Measurements from ENCODE around the gene SNX25. TPM values are rescaled to one million over a fixed set of nuclear protein-coding genes. Genes with fewer than 3 reads are reported as not detected.

The SNX25 gene
- total RNA-seq, 1 donor from 2014 or later = 53.1 TPM

DNA sequence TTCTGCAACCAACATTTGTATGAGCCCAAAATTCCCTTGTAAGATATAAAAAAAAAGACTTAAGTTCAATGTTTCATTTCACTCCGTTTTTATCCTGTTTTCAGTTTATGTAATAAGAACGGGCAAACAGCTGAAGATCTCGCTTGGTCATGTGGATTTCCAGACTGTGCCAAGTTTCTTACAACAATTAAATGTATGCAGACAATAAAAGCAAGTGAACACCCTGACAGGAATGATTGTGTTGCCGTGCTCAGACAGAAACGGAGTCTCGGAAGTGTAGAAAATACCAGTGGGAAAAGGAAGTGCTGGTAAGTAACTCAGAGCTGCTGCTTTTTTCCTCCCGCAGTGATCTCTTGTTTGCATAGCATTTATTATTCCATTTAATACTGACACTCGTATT is 190.1 kb downstream of the SNX25 start:
- DNase-seq (no peak), ATAC-seq (ENCODE audit: low read depth) (no peak)
- POLR2A ChIA-PET = no interaction called here
- CTCF ChIA-PET = no interaction called here
- Mint-ChIP-seq H3K4me1 (peaks cover 42% of the 10 kb centered on the region), H3K9me3 (no peaks in the 10 kb centered on the region), H3K27me3 (no peaks in the 10 kb centered on the region), H3K27ac (peak overlapping the region; percentile 70), H3K36me3 (ENCODE audit: low read depth) (peaks cover 48% of the 10 kb centered on the region), H3K4me3 (no peak overlapping the region)
- intact Hi-C loops (cut with micrococcal nuclease) = loop anchor here (5.0 to 10.0 kb wide), 2 partner anchors 545 to 667 kb away; partner anchors contain the start of gene CENPU
- TF ChIP-seq, protein P1, sequence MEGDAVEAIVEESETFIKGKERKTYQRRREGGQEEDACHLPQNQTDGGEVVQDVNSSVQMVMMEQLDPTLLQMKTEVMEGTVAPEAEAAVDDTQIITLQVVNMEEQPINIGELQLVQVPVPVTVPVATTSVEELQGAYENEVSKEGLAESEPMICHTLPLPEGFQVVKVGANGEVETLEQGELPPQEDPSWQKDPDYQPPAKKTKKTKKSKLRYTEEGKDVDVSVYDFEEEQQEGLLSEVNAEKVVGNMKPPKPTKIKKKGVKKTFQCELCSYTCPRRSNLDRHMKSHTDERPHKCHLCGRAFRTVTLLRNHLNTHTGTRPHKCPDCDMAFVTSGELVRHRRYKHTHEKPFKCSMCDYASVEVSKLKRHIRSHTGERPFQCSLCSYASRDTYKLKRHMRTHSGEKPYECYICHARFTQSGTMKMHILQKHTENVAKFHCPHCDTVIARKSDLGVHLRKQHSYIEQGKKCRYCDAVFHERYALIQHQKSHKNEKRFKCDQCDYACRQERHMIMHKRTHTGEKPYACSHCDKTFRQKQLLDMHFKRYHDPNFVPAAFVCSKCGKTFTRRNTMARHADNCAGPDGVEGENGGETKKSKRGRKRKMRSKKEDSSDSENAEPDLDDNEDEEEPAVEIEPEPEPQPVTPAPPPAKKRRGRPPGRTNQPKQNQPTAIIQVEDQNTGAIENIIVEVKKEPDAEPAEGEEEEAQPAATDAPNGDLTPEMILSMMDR (IDR thresholded peaks at IDR 0.05) = no peak

DNA sequence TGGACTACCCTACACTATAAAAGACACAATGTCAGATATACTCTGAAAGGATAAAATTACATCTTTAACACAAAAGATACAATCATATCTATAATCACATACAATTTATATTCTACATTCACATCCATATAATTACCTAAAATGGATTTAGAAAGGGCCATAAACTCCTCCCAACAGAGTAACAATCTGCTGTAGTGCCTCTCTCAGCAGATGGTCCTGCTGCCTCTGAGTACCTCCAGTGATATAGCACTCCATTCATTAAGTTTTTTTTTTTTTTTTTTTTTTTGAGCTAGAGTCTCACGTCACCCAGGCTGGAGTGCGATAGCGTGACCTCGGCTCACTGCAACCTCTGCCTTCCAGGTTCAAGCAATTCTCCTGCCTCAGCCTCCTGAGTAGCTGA is 194.6 kb downstream of the SNX25 start:
- Mint-ChIP-seq H3K27ac (no peak overlapping the region), H3K9me3 (no peaks in the 10 kb centered on the region), H3K4me1 (peaks cover 18% of the 10 kb centered on the region), H3K27me3 (no peaks in the 10 kb centered on the region), H3K36me3 (ENCODE audit: low read depth) (peaks cover 61% of the 10 kb centered on the region), H3K4me3 (no peak overlapping the region)
- DNase-seq (no peak), ATAC-seq (ENCODE audit: low read depth) (no peak)
- intact Hi-C loops (cut with micrococcal nuclease) = loop anchor here (2.0 kb wide), 1 partner anchor 21 kb away; the partner anchor contains the start of gene UFSP2
- TF ChIP-seq, protein P1 (IDR thresholded peaks at IDR 0.05) = no peak
- ChIA-PET POLR2A (interaction anchor here (0.7 to 2.9 kb wide), 2 partner anchors 9 to 202 kb away, joined by 3 to 44 read pairs; partner anchors contain the start of genes ANKRD37 and LRP2BP), CTCF (no interaction called here)

DNA sequence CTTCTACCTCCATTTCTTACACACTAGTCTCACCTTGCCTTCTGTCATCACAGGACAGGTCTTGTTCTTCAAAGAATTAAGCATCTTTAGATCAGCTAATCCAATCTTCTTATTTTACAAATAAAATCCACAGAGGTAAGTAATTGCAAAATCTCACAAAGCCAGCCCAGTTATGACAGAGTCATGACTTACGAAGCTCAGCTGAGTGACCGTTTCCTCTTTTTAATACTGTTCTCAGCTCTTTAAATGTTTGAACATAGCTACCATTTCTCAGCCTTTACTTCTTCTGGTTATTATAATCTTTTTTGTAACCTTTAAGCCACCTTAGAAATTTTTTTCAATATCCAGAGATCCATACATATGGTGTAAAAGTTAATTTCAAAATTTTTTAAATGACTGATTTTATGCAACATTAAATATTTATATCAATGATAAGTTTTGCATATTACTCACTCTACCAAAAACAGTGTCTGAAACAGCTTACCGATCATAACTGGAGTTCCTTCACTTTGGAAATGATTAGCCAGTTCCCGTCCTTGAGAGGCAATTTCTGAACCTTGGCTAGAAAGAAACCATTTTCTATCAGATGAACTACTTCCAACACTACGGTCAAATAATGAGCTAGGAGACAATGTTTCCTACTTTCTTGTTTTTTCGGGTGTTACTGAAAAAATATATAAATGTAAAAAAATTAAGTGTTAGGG is 196.1 kb downstream of the SNX25 start:
- ATAC-seq (ENCODE audit: low read depth) = peak; percentile 87
- Mint-ChIP-seq H3K36me3 (ENCODE audit: low read depth) (peaks cover 55% of the 10 kb centered on the region), H3K4me1 (peaks cover 12% of the 10 kb centered on the region), H3K4me3 (peak overlapping the region; percentile 6), H3K27me3 (no peaks in the 10 kb centered on the region), H3K27ac (peak overlapping the region; percentile 80), H3K9me3 (peaks cover 3% of the 10 kb centered on the region)
- no peak for DNase-seq
- intact Hi-C loops (cut with micrococcal nuclease) = loop anchor here (1.0 to 2.0 kb wide), 2 partner anchors 9 to 19 kb away; partner anchors contain the start of genes ANKRD37 and UFSP2
- ChIA-PET POLR2A (interaction anchor here (0.5 to 2.9 kb wide), 5 partner anchors 10 to 64 kb away, joined by 3 to 44 read pairs (median 4); partner anchors contain the start of genes ANKRD37, LRP2BP and UFSP2), CTCF (no interaction called here)
- TF ChIP-seq, protein P1 (IDR thresholded peaks at IDR 0.05) = no peak

DNA sequence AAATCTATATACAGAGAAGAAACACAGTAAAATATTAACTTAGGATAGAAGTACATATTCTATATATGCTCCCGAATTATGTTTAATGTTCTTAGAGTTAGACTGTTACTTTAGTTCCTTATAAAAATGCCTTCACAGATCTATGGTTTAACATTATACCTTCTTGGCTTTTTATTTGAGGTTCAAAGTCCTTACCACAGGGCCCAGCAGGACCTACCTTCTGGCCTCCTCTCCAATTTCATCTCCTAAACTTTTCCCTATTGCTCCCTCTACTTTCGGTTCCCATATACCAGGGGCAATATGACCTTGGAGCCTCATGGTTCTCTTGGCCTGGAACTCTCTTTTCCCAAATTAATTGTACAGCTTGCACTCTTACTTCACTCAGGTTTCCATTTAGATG is 199.0 kb downstream of the SNX25 start:
- DNase-seq = no peak
- H3K27ac Mint-ChIP-seq = no peak overlapping the region
- ChIA-PET CTCF (no interaction called here), POLR2A (interaction anchor here (1.0 to 1.2 kb wide), 2 partner anchors 12 to 17 kb away, joined by 3 to 7 read pairs; partner anchors contain the start of genes ANKRD37 and UFSP2)
- peaks cover 3% of the 10 kb centered on the region for H3K9me3 Mint-ChIP-seq
- H3K4me1 Mint-ChIP-seq = peaks cover 12% of the 10 kb centered on the region
- no peak for ATAC-seq (ENCODE audit: low read depth)
- no peaks in the 10 kb centered on the region for H3K27me3 Mint-ChIP-seq
- TF ChIP-seq, protein P1 (IDR thresholded peaks at IDR 0.05) = no peak
- no peak overlapping the region for H3K4me3 Mint-ChIP-seq
- peaks cover 52% of the 10 kb centered on the region for H3K36me3 Mint-ChIP-seq (ENCODE audit: low read depth)
- intact Hi-C loops (cut with micrococcal nuclease) = no loop called here

DNA sequence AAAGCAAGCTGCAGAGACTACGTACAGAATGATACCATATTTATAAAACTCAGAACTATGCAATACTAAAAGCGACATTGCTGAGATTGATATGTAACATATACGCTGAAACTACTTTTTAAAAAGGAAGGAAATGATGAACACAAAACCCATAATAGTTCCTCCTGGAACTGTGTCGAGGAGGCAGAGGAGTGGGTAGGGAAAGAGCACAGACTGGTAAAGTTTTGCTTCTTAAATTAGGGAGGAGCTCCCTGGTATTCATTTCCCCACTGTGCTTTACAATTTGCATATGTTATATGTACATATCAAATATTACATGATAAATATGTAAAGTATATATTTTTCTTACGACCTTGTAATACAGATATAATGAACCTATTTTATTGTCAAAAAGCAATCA is 202.5 kb downstream of the SNX25 start:
- ATAC-seq (ENCODE audit: low read depth) (no peak), DNase-seq (no peak)
- H3K4me3 Mint-ChIP-seq = no peak overlapping the region
- H3K27ac Mint-ChIP-seq = no peak overlapping the region
- POLR2A ChIA-PET = no interaction called here
- no peaks in the 10 kb centered on the region for H3K27me3 Mint-ChIP-seq
- peaks cover 3% of the 10 kb centered on the region for H3K9me3 Mint-ChIP-seq
- intact Hi-C loops (cut with micrococcal nuclease) = no loop called here
- peaks cover 53% of the 10 kb centered on the region for H3K36me3 Mint-ChIP-seq (ENCODE audit: low read depth)
- no peaks in the 10 kb centered on the region for H3K4me1 Mint-ChIP-seq
- CTCF ChIA-PET = no interaction called here
- TF ChIP-seq, protein P1 (IDR thresholded peaks at IDR 0.05) = no peak

All from activated B cell treated with CpG ODN at 0.5 μM for 24 hours (primary cell).